Activated B cell treated with CpG ODN at 0.5 μM for 24 hours (primary cell): ENCODE measurements around the gene EOLA1. TPM values are rescaled to one million over a fixed set of nuclear protein-coding genes. Genes with fewer than 3 reads are reported as not detected.
"Not testable (repeated sequence)": the region's sequence is repeated elsewhere in the genome, so short reads cannot be mapped to it uniquely, and the experiment has no call there.

Experiments used
- ATAC-seq: fragments of 200-7000 bp; cut with Tn5 transposase; one replicate; pipeline ENCODE4 v1.10.0; 2021; ENCODE audit warnings: low read depth, mild to moderate bottlenecking, moderate library complexity
- CTCF ChIA-PET: fragments of 350-600 bp; sonication (Branson Sonifier 250); formaldehyde crosslinking; loops from one replicate; lab custom pipeline; 2021; ENCODE audit warnings: antibody characterized with exemption; lab: Charles Lee
- POLR2A ChIA-PET: fragments of 350-600 bp; sonication (Branson Sonifier 250); formaldehyde crosslinking; loops from one replicate; lab custom pipeline; 2021; ENCODE audit warnings: antibody characterized with exemption; lab: Charles Lee
- DNase-seq: peaks from one replicate; pipeline ENCODE4 v3.0.0; 2022
- H3K27ac Mint-ChIP-seq: one replicate; pipeline ENCODE4 v1.8.0; 2020; ENCODE audit warnings: mixed read lengths
- H3K27me3 Mint-ChIP-seq: one replicate; pipeline ENCODE4 v1.8.0; 2021; ENCODE audit warnings: mixed read lengths
- H3K36me3 Mint-ChIP-seq: one replicate; pipeline ENCODE4 v1.8.0; 2021; ENCODE audit warnings: low read depth, mixed read lengths
- H3K4me1 Mint-ChIP-seq: one replicate; pipeline ENCODE4 v1.8.0; 2021; ENCODE audit warnings: mixed read lengths
- H3K4me3 Mint-ChIP-seq: one replicate; pipeline ENCODE4 v1.8.0; 2020; ENCODE audit warnings: mild to moderate bottlenecking, mixed read lengths
- H3K9me3 Mint-ChIP-seq: one replicate; pipeline ENCODE4 v1.8.0; 2020; ENCODE audit warnings: mixed read lengths
- intact Hi-C: fragments of 100-400 bp; cut with micrococcal nuclease; formaldehyde crosslinking; loops from one replicate; pipeline ENCODE4 v1.15.1; 2024
- total RNA-seq: library from RNA; stranded (reverse); gene quantifications from 2 replicates; pipeline ENCODE4 v1.2.3, GENCODE V29; 2022
- TF ChIP-seq, protein P1 (sequence below): fragments of 200-600 bp; IDR thresholded peaks from one replicate; pipeline ENCODE4 v1.8.0; 2022; ENCODE audit warnings: antibody characterized with exemption, mild to moderate bottlenecking

EOLA1 gene
- total RNA-seq, 1 donor from 2014 or later = 22.8 TPM

DNA sequence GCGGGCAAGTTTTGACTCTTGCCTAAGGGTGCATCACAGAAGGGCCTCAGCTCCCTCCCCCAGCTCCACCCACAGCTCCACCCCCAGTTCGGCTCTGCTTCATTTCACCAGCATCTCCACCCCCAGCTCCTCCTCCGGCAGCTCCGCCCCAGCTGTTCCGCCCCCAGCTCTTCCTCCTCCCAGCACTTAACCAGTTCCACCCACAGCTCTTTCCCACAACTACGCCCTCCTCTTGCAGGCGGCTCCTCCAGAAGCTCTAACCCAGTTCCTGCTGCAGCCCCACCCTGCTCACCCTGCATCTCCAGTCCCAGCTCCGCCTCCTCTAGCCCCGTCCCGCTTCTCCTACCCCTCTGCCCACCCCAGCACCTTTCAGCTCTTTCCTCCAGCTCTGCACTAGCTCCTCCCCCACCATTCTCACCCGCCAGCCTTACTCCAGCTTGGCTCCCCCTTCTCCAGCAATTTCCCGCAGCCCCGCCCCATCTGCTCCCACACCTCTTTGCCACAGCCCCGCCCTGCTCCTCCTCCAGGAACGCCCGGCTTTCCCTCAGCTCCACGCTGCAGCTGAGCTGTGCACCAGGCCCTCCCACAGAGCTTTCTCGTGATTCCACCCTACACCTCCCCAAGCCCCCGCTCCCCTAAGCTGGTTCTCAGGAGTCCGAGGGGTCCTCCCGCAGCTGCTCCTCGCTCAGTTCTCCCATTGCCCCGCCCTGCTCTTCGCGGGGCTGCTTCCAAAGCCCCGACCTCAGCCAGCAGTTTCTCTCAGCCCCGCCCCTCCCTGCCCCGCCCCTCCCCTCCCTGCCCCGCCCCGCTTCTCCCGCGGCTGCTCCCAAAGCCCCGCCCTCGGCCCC lies 1.3 kb upstream of the EOLA1 start:
- DNase-seq = peak; percentile 75
- CTCF ChIA-PET = interaction anchor here (0.9 to 1.7 kb wide), 4 partner anchors 12 to 399 kb away, joined by 4 to 8 read pairs (median 4); partner anchors contain the start of gene EOLA2
- Mint-ChIP-seq H3K36me3 (peaks cover 5% of the 10 kb centered on the region), H3K9me3 (no peaks in the 10 kb centered on the region), H3K4me3 (peak overlapping the region; percentile 85), H3K27me3 (no peaks in the 10 kb centered on the region), H3K27ac (peak overlapping the region; percentile 85), H3K4me1 (peaks cover 15% of the 10 kb centered on the region)
- TF ChIP-seq, protein P1, sequence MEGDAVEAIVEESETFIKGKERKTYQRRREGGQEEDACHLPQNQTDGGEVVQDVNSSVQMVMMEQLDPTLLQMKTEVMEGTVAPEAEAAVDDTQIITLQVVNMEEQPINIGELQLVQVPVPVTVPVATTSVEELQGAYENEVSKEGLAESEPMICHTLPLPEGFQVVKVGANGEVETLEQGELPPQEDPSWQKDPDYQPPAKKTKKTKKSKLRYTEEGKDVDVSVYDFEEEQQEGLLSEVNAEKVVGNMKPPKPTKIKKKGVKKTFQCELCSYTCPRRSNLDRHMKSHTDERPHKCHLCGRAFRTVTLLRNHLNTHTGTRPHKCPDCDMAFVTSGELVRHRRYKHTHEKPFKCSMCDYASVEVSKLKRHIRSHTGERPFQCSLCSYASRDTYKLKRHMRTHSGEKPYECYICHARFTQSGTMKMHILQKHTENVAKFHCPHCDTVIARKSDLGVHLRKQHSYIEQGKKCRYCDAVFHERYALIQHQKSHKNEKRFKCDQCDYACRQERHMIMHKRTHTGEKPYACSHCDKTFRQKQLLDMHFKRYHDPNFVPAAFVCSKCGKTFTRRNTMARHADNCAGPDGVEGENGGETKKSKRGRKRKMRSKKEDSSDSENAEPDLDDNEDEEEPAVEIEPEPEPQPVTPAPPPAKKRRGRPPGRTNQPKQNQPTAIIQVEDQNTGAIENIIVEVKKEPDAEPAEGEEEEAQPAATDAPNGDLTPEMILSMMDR = no peak
- peak; percentile 51 for ATAC-seq
- intact Hi-C loops = loop anchor here (1.0 kb wide), 3 partner anchors 12 to 34 kb away; partner anchors contain the start of gene IDS
- POLR2A ChIA-PET = interaction anchor here (0.7 to 3.5 kb wide), 7 partner anchors 9 to 1627 kb away, joined by 3 to 68 read pairs (median 16); partner anchors contain the start of genes EOLA2 and IDS

DNA sequence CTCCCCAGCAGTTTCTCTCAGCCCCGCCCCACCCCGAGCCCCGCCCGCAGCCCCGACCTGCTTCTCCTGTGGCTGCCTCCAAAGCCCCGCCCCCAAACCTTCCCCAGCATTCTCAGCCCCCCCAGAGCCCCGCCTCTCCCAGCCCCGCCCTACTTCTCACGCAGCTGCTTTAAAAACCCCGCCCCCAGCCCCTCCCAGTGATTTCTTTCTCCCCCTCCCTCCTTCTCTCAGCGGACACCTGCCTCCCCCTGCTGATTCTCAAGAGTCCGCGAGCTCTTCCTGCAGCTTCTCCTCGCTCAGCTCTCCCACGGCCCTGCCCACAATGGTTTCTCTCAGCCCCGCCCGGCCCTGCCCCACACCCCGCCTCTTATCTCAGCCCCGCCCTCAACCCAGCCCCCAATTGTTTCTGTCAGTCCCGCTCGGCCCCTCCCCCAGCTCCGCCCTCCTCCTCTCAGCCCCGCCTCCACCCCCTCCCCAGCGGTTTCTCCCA lies 636 bp upstream of the EOLA1 start:
- H3K4me3 Mint-ChIP-seq = peak overlapping the region; percentile 96
- peaks cover 5% of the 10 kb centered on the region for H3K36me3 Mint-ChIP-seq
- no peaks in the 10 kb centered on the region for H3K9me3 Mint-ChIP-seq
- ATAC-seq = peak; percentile 63
- ChIA-PET POLR2A (interaction anchor here (0.6 to 3.5 kb wide), 11 partner anchors 10 to 1857 kb away, joined by 3 to 68 read pairs (median 7); partner anchors contain the start of genes EOLA2, IDS and MTM1), CTCF (interaction anchor here (0.9 to 1.7 kb wide), 3 partner anchors 10 to 398 kb away, joined by 3 to 8 read pairs (median 4); partner anchors contain the start of gene EOLA2)
- H3K27me3 Mint-ChIP-seq = no peaks in the 10 kb centered on the region
- H3K4me1 Mint-ChIP-seq = peaks cover 15% of the 10 kb centered on the region
- intact Hi-C loops = loop anchor here (1.0 kb wide), 2 partner anchors 28 to 35 kb away; partner anchors contain the start of gene IDS
- peak; percentile 71 for DNase-seq
- TF ChIP-seq, protein P1 = no peak
- H3K27ac Mint-ChIP-seq = peak overlapping the region; percentile 100

DNA sequence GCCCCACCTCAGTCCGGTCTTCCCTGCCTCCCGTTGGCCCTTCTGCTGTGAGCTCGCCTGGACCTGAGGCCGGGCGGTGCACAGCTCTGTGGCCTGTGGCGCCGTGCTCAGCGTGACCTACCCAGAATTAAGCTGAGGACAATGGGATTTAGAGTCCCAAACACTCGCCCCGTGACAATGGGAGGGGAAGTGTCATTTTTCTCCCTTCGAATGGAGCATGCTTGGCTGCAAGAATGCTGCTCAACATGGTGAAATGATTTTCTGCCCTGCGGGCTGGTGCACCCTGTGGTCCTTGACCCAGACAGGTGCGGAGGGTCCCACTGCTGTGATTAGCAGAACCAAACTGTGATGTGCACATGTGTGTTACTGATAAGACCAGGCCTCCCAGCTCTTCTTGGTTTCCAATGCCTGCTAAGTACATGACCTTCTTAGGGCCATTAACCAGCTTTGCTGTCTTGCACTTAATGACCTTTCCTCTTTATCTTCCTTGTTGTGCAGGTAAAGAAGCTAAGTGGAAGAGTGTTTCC lies 772 bp downstream of the EOLA1 start:
- intact Hi-C loops = no loop called here
- no peak for DNase-seq
- ATAC-seq = no peak
- ChIA-PET POLR2A (interaction anchor here (2.6 to 3.5 kb wide), 3 partner anchors 29 to 398 kb away, joined by 16 to 68 read pairs (median 47); partner anchors contain the start of genes EOLA2 and IDS), CTCF (no interaction called here)
- no peaks in the 10 kb centered on the region for H3K27me3 Mint-ChIP-seq
- peak overlapping the region; percentile 96 for H3K4me3 Mint-ChIP-seq
- H3K4me1 Mint-ChIP-seq = peaks cover 15% of the 10 kb centered on the region
- no peaks in the 10 kb centered on the region for H3K9me3 Mint-ChIP-seq
- TF ChIP-seq, protein P1 = no peak
- peaks cover 9% of the 10 kb centered on the region for H3K36me3 Mint-ChIP-seq
- peak overlapping the region; percentile 100 for H3K27ac Mint-ChIP-seq

DNA sequence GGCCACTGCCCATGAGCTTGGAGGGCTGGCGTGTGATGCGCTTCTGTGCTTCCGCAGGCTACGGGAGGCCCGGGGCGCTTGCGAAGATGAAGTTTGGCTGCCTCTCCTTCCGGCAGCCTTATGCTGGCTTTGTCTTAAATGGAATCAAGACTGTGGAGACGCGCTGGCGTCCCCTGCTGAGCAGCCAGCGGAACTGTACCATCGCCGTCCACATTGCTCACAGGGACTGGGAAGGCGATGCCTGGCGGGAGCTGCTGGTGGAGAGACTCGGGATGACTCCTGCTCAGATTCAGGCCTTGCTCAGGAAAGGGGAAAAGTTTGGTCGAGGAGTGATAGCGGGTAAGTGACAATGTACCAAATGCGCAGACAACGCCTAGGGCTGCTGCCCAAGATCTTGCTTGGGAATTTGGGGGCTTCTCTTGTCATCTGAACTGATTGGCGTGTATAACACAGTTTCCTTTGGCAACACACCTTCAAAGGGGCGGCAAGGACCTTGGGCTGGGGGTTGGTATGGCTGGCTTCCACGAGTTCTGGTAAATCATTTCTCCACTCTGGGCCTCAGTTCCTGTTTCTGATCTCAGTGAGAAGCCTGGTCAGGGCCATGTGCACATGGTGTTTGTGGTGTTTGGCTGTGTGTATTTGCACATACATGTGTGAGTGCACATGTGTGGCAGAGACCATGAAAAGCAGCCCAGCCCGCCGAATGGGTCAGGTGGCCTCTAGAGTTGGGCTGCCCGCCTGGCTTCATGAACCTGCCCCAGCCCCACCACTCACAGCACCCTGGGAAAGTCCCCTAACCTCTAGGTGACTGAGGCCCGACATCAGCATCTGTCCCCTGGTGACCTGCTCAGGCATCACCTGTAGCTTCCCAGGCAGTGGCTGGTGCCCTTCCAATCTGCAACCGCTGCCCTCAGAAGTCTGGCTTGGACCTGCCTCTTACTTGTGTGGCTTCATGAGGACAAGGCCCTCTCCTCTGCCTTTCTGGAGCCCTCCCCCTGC lies 5.0 kb downstream of the EOLA1 start:
- H3K27me3 Mint-ChIP-seq, H3K36me3 Mint-ChIP-seq, H3K9me3 Mint-ChIP-seq, intact Hi-C loops, H3K4me3 Mint-ChIP-seq, CTCF ChIA-PET, H3K4me1 Mint-ChIP-seq, POLR2A ChIA-PET, DNase-seq: not testable (repeated sequence)
- ATAC-seq = peak; percentile 22
- H3K27ac Mint-ChIP-seq = peak overlapping the region; percentile 50

DNA sequence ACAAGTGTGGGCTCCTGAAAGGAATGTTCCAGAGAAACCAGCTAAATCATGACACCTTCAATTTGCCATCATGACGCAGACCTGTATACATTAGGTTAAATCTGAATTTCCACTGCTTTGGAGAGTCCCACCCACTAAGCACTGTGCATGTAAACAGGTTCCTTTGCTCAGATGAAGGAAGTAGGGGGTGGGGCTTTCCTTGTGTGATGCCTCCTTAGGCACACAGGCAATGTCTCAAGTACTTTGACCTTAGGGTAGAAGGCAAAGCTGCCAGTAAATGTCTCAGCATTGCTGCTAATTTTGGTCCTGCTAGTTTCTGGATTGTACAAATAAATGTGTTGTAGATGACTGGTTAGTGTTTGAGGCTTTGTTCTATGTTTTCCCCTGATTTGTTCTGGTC lies 6.2 kb downstream of the EOLA1 start:
- H3K9me3 Mint-ChIP-seq, CTCF ChIA-PET, H3K27me3 Mint-ChIP-seq, DNase-seq, POLR2A ChIA-PET, ATAC-seq, H3K4me3 Mint-ChIP-seq, H3K36me3 Mint-ChIP-seq, intact Hi-C loops, H3K4me1 Mint-ChIP-seq, H3K27ac Mint-ChIP-seq: not testable (repeated sequence)

DNA sequence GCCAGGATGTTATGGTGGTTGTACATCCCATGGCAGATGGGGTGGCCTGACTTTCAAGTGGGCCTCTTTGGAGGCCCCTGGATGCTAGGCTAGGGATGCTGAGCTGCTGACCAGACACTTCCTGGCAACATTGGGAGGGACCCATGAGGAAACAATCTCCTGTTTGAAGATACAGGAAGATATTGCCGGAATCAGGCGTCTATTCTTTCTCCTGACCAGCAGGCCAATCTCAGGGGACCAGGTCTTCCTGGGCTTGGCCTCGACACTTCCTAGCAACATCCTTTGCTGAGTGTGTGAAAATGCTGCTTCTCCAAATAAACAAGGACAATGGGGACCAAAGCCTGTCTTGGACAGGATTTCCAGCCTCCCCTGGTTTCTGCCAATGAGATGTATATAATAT lies 7.0 kb downstream of the EOLA1 start:
- POLR2A ChIA-PET, CTCF ChIA-PET, H3K27ac Mint-ChIP-seq, intact Hi-C loops, H3K27me3 Mint-ChIP-seq, H3K4me3 Mint-ChIP-seq, ATAC-seq, DNase-seq, H3K36me3 Mint-ChIP-seq, H3K9me3 Mint-ChIP-seq, H3K4me1 Mint-ChIP-seq: not testable (repeated sequence)

DNA sequence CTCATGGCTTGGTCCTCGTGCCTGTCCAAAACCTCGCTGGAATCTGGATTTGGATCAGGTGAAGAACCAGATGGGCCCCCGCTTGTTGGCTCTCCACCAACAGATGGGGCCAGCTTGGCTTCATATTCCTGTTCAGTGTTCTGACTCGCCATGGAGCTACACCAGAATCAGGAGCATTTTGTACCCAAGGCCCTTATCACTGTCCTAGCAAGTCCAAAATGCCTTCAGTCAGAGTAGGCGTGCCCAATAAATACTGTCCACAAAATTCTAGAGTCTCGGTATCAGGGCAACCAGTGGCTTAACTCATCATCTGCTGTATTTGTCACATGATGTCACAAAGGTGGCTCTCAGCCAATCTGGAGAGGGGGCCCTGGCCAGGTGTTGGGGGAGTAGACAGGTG lies 8.9 kb downstream of the EOLA1 start, which contains the start of gene HSFX3:
Gene HSFX3, minus strand, starts transcription at position 224 of the 400 bp plus-strand sequence. Its CDS starts 72 bp downstream, at position 152.
- H3K27ac Mint-ChIP-seq, intact Hi-C loops, CTCF ChIA-PET, POLR2A ChIA-PET, ATAC-seq, H3K4me3 Mint-ChIP-seq, H3K27me3 Mint-ChIP-seq, H3K36me3 Mint-ChIP-seq, H3K9me3 Mint-ChIP-seq, DNase-seq, H3K4me1 Mint-ChIP-seq: not testable (repeated sequence)

DNA sequence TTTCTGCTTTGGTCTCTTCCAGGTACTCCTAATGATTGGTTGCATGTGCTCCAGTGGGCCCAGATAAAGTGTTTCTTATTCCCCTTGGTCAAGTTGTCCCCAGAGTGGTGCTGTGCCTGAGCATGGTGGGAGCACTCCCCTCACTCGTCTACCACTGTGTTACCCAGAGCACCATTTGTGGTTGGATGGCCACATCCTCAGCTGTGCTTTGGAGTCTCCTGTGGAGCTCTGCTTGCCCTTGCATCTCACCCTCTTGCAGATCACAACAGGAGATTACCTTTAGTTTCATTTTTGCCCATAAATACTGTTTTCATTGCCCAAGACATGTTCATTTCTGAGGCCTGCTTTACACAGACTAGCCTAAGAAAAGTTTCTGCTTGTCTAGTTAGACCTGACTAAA lies 9.6 kb downstream of the EOLA1 start:
- ATAC-seq, CTCF ChIA-PET, H3K36me3 Mint-ChIP-seq: not testable (repeated sequence)

More for the DNA sequence above, 9.6 kb downstream of the EOLA1 start:
- H3K9me3 Mint-ChIP-seq, H3K27me3 Mint-ChIP-seq, intact Hi-C loops, H3K27ac Mint-ChIP-seq, H3K4me1 Mint-ChIP-seq, H3K4me3 Mint-ChIP-seq, POLR2A ChIA-PET, DNase-seq: not testable (repeated sequence)
